SK-N-SH (cell line): ENCODE data around the gene ARHGAP15. TPM values are rescaled to one million over a fixed set of nuclear protein-coding genes. Genes with fewer than 3 reads are reported as not detected.

Source experiments
- CTCF ChIA-PET: fragments of 300-600, 350-600 bp; formaldehyde crosslinking; extraction: SDS; loops from one replicate; lab custom pipeline; 2021; lab: Yijun Ruan, JAX
- POLR2A ChIA-PET: fragments of 350-600 bp; sonication (Branson Sonifier 250); formaldehyde crosslinking; extraction: SDS; loops from one replicate; lab custom pipeline; 2020; ENCODE audit warnings: antibody characterized with exemption, inconsistent platforms; lab: Yijun Ruan, JAX
- DNase-seq: peaks from one replicate; pipeline ENCODE4 v3.0.0; 2012
- H2AFZ ChIP-seq: fragments of 200-600 bp; sonication (generic); 2 replicates; pipeline ENCODE4 v1.8.1; 2016; ENCODE audit warnings: antibody characterized with exemption, mild to moderate bottlenecking, low read depth
- H3F3A ChIP-seq: fragments of 200-600 bp; sonication (generic); replicated peaks from 2 replicates; pipeline ENCODE3; 2016; ENCODE audit warnings: antibody characterized with exemption, mild to moderate bottlenecking; ENCODE audit not compliant: insufficient read depth
- H3K27ac ChIP-seq, 2 experiments: fragments of 200-500 bp in 1 of 2; fragments of 200-600 bp in 1 of 2; sonication (Bioruptor generic) in 1 of 2; sonication (generic), shearing (Covaris generic) in 1 of 2; 2 replicates each; pipeline versions ENCODE4 v1.5.1 to v1.6.1; 2014 to 2016; ENCODE audit warnings: low read depth in 2 of 2, inconsistent platforms in 1 of 2, low read length in 1 of 2, mild to moderate bottlenecking in 1 of 2, mixed read lengths in 1 of 2
- H3K27me3 ChIP-seq: fragments of 200-600 bp; sonication (generic), shearing (Covaris generic); 2 replicates; pipeline ENCODE4 v1.6.1; 2016; ENCODE audit warnings: mixed run types; ENCODE audit not compliant: insufficient read depth
- H3K36me3 ChIP-seq, 2 experiments: fragments of 200-500 bp in 1 of 2; fragments of 200-600 bp in 1 of 2; sonication (Bioruptor generic) in 1 of 2; sonication (generic) in 1 of 2; replicated peaks in 1 of 2; 2 replicates each; pipeline versions ENCODE3 to v1.5.1; 2014 to 2016; ENCODE audit warnings: low read length in 1 of 2, mild to moderate bottlenecking in 1 of 2; ENCODE audit not compliant: insufficient read depth in 2 of 2, control insufficient read depth in 1 of 2
- H3K4me1 ChIP-seq, 2 experiments: fragments of 200-500 bp in 1 of 2; fragments of 200-600 bp in 1 of 2; sonication (Bioruptor generic) in 1 of 2; sonication (generic), shearing (Covaris generic) in 1 of 2; 2 replicates each; pipeline versions ENCODE4 v1.5.1 to v1.6.1; 2014 to 2016; ENCODE audit warnings: low read depth in 1 of 2, low read length in 1 of 2, mixed run types in 1 of 2; ENCODE audit not compliant: insufficient read depth in 2 of 2, control insufficient read depth in 1 of 2
- H3K4me2 ChIP-seq: fragments of 200-600 bp; sonication (generic), shearing (Covaris generic); 2 replicates; pipeline ENCODE4 v1.6.1; 2017; ENCODE audit warnings: mixed run types
- H3K4me3 ChIP-seq, 2 experiments: fragments of 200-500 bp in 1 of 2; fragments of 200-600 bp in 1 of 2; sonication (Bioruptor generic) in 1 of 2; sonication (generic), shearing (Covaris generic) in 1 of 2; 2 replicates each; pipeline versions ENCODE4 v1.5.1 to v1.8.1; 2014 to 2016; ENCODE audit warnings: low read depth in 2 of 2, inconsistent platforms in 1 of 2, low read length in 1 of 2, mild to moderate bottlenecking in 1 of 2, mixed read lengths in 1 of 2, moderate library complexity in 1 of 2
- H3K79me2 ChIP-seq: fragments of 200-600 bp; sonication (generic); 2 replicates; pipeline ENCODE4 v1.8.1; 2017; ENCODE audit warnings: mild to moderate bottlenecking; ENCODE audit not compliant: insufficient read depth
- H3K9ac ChIP-seq: fragments of 200-600 bp; sonication (generic); 2 replicates; pipeline ENCODE4 v1.6.1; 2017; ENCODE audit warnings: mixed run types
- H3K9me2 ChIP-seq: fragments of 200-600 bp; sonication (generic); 2 replicates; pipeline ENCODE4 v1.6.1; 2017; ENCODE audit warnings: mixed run types
- H3K9me3 ChIP-seq: fragments of 200-600 bp; sonication (generic); 2 replicates; pipeline ENCODE4 v1.6.1; 2017; ENCODE audit warnings: mixed run types, mild to moderate bottlenecking, moderate library complexity
- H4K20me1 ChIP-seq: fragments of 200-600 bp; sonication (generic); 2 replicates; pipeline ENCODE4 v1.6.1; 2017; ENCODE audit warnings: mild to moderate bottlenecking, mixed run types; ENCODE audit not compliant: insufficient read depth
- FOSL2 ChIP-seq: IDR thresholded peaks from 2 replicates; pipeline ENCODE4 v1.4.0; 2012; ENCODE audit warnings: low read depth, mild to moderate bottlenecking, moderate library complexity, borderline replicate concordance
- GABPA ChIP-seq: IDR thresholded peaks from 2 replicates; pipeline ENCODE4 v1.4.0; 2012; ENCODE audit warnings: low read depth, mild to moderate bottlenecking
- MEF2A ChIP-seq: IDR thresholded peaks from 2 replicates; pipeline ENCODE4 v1.4.0; 2012; ENCODE audit warnings: low read depth, borderline replicate concordance
- NFIC ChIP-seq: IDR thresholded peaks from 2 replicates; pipeline ENCODE4 v1.4.0; 2012; ENCODE audit warnings: borderline replicate concordance
- NRF1 ChIP-seq: IDR thresholded peaks from 2 replicates; pipeline ENCODE4 v1.6.1; 2012; ENCODE audit warnings: low read depth, mild to moderate bottlenecking, low read length
- POLR2AphosphoS5 ChIP-seq: IDR thresholded peaks from 2 replicates; pipeline ENCODE4 v1.6.1; 2012; ENCODE audit warnings: low read depth, low read length
- RCOR1 ChIP-seq: fragments of 150-350 bp; IDR thresholded peaks from 2 replicates; pipeline ENCODE4 v1.6.1; 2017; ENCODE audit warnings: antibody characterized with exemption, low read length
- RXRA ChIP-seq: IDR thresholded peaks from 2 replicates; pipeline ENCODE4 v1.4.0; 2012; ENCODE audit warnings: low read depth, mild to moderate bottlenecking, borderline replicate concordance
- SIN3A ChIP-seq: IDR thresholded peaks from 2 replicates; pipeline ENCODE4 v1.6.1; 2012; ENCODE audit warnings: low read depth, mild to moderate bottlenecking, low read length, moderate library complexity, borderline replicate concordance
- SMC3 ChIP-seq: IDR thresholded peaks from 2 replicates; pipeline ENCODE4 v1.6.1; 2012; ENCODE audit warnings: low read depth, low read length, improper control_type of control experiment
- TCF12 ChIP-seq: IDR thresholded peaks from 2 replicates; pipeline ENCODE4 v1.4.0; 2012
- WGBS: methylation state at CpG from one replicate; pipeline ENCODE4 v1.1.6; 2017; ENCODE audit warnings: low lambda C conversion rate; 5-methylcytosine and 5-hydroxymethylcytosine counted together
- polyA plus RNA-seq, 3 experiments: library from polyadenylated mRNA; depleted of rRNA; stranded (reverse); fragments of >200 nt; gene quantifications; 2 replicates each; pipeline ENCODE4 v1.2.3, GENCODE V29; 2012
- TF ChIP-seq, protein P1 (sequence below): IDR thresholded peaks from 2 replicates; pipeline ENCODE4 v1.4.0; 2012; ENCODE audit warnings: low read depth
- TF ChIP-seq, protein P2 (sequence below): IDR thresholded peaks from 2 replicates; pipeline ENCODE4 v1.6.1; 2012; ENCODE audit warnings: mild to moderate bottlenecking, low read depth, low read length, moderate library complexity
- TF ChIP-seq, protein P3 (sequence below): fragments of 200-600 bp; sonication (generic); IDR thresholded peaks from 2 replicates; pipeline ENCODE4 v1.6.1; 2017; ENCODE audit warnings: antibody characterized with exemption, mild to moderate bottlenecking, moderate library complexity

The ARHGAP15 gene
- polyA plus RNA-seq, 1 of the 3 experiments (the other 2 are of a cell fraction), result not detected

DNA sequence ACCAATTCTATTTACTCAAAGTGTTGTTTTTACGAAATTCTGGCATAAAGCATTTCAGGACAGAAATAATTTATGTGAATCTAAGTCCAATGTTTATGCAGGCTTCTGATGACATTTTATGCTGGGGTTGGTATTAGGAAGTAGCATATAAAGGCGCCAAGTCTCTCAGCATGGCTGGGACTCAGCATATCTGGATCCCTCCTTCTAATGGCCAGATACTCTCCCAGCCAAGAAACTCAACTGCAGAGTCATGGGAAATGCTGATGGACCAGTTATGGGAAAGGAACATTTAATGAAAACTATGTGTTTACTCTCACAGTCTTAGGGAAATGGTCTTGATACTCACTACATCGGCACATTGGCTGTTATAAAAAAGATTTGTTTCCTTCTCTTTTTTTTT lies 392.2 kb downstream of the ARHGAP15 start:
- H3K27ac ChIP-seq, result no peak overlapping the region
- POLR2A ChIA-PET, result no interaction called here
- WGBS, result 74% methylated on average over 3 of the region's 3 CpGs
- CTCF ChIA-PET, result no interaction called here
- H3K4me3 ChIP-seq, result no peak overlapping the region
- no peaks in the 10 kb centered on the region for H3F3A ChIP-seq
- H4K20me1 ChIP-seq, result no peaks in the 10 kb centered on the region
- no peak overlapping the region for H2AFZ ChIP-seq
- no peaks in the 10 kb centered on the region for H3K9me3 ChIP-seq
- H3K4me2 ChIP-seq, result no peak overlapping the region
- no peaks in the 10 kb centered on the region for H3K36me3 ChIP-seq
- no peaks in the 10 kb centered on the region for H3K79me2 ChIP-seq
- TF ChIP-seq SIN3A, result no peak
- TF ChIP-seq, protein P1, sequence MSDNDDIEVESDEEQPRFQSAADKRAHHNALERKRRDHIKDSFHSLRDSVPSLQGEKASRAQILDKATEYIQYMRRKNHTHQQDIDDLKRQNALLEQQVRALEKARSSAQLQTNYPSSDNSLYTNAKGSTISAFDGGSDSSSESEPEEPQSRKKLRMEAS, result no peak
- no peak for TF ChIP-seq POLR2AphosphoS5
- TF ChIP-seq, protein P2, sequence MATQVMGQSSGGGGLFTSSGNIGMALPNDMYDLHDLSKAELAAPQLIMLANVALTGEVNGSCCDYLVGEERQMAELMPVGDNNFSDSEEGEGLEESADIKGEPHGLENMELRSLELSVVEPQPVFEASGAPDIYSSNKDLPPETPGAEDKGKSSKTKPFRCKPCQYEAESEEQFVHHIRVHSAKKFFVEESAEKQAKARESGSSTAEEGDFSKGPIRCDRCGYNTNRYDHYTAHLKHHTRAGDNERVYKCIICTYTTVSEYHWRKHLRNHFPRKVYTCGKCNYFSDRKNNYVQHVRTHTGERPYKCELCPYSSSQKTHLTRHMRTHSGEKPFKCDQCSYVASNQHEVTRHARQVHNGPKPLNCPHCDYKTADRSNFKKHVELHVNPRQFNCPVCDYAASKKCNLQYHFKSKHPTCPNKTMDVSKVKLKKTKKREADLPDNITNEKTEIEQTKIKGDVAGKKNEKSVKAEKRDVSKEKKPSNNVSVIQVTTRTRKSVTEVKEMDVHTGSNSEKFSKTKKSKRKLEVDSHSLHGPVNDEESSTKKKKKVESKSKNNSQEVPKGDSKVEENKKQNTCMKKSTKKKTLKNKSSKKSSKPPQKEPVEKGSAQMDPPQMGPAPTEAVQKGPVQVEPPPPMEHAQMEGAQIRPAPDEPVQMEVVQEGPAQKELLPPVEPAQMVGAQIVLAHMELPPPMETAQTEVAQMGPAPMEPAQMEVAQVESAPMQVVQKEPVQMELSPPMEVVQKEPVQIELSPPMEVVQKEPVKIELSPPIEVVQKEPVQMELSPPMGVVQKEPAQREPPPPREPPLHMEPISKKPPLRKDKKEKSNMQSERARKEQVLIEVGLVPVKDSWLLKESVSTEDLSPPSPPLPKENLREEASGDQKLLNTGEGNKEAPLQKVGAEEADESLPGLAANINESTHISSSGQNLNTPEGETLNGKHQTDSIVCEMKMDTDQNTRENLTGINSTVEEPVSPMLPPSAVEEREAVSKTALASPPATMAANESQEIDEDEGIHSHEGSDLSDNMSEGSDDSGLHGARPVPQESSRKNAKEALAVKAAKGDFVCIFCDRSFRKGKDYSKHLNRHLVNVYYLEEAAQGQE, result no peak
- TF ChIP-seq TCF12, result no peak
- no peak for TF ChIP-seq RCOR1
- no peak for TF ChIP-seq NFIC
- no peak for TF ChIP-seq NRF1
- TF ChIP-seq MEF2A, result no peak
- TF ChIP-seq FOSL2, result no peak
- no peak for TF ChIP-seq RXRA
- TF ChIP-seq, protein P3, sequence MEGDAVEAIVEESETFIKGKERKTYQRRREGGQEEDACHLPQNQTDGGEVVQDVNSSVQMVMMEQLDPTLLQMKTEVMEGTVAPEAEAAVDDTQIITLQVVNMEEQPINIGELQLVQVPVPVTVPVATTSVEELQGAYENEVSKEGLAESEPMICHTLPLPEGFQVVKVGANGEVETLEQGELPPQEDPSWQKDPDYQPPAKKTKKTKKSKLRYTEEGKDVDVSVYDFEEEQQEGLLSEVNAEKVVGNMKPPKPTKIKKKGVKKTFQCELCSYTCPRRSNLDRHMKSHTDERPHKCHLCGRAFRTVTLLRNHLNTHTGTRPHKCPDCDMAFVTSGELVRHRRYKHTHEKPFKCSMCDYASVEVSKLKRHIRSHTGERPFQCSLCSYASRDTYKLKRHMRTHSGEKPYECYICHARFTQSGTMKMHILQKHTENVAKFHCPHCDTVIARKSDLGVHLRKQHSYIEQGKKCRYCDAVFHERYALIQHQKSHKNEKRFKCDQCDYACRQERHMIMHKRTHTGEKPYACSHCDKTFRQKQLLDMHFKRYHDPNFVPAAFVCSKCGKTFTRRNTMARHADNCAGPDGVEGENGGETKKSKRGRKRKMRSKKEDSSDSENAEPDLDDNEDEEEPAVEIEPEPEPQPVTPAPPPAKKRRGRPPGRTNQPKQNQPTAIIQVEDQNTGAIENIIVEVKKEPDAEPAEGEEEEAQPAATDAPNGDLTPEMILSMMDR, result no peak
- TF ChIP-seq SMC3, result no peak
- TF ChIP-seq GABPA, result no peak
- no peak for DNase-seq
- peaks cover 7 to 19% of the 10 kb centered on the region in 2 experiments; a peak in 3 of 4 replicates for H3K4me1 ChIP-seq
- no peaks in the 10 kb centered on the region for H3K9me2 ChIP-seq
- H3K9ac ChIP-seq, result no peak overlapping the region
- H3K27me3 ChIP-seq, result no peaks in the 10 kb centered on the region
